IPS-11a (cell line): ENCODE data around the gene CNTN1.
"Not testable (repeated sequence)": the region's sequence is repeated elsewhere in the genome, so short reads cannot be mapped to it uniquely, and the experiment has no call there.

ENCODE experiments used
- H3K4me3 ChIP-seq: one replicate; pipeline ENCODE4 v1.5.1; 2013; ENCODE audit warnings: low read depth, low read length, control low read depth

The CNTN1 gene

DNA sequence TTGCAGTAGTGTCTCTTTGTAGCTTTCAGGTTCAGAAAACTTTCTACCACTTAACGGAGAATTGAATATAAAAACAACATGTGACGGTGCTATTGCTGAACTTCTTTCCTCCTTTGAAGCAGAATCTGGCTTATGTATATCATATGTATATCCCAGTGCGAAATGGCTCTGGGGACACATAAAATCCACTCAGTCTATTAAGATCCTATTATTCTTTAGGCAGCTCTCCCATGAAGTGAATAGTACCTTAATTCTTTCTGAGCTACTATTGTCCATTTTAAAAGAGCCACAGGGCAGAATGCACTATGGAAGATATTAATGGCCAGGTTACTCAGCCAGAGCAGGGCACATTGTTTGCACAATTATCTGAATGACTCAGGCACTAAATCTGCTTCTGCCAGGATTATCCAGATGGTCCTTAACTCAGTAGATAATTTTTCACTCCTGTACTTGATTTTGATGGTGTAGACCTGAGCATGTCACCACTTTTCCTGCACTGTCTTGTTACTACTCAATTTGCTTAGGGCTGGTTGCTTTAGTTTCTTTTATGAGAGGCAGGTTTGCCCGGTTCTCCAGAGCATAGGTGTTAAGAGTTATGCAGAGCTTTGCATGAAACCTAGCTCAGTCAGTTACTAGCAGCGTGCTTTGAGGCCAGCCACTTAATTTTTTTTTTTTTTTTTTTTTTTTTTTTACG is 5.5 kb downstream of the CNTN1 start:
- no peak overlapping the region for H3K4me3 ChIP-seq

DNA sequence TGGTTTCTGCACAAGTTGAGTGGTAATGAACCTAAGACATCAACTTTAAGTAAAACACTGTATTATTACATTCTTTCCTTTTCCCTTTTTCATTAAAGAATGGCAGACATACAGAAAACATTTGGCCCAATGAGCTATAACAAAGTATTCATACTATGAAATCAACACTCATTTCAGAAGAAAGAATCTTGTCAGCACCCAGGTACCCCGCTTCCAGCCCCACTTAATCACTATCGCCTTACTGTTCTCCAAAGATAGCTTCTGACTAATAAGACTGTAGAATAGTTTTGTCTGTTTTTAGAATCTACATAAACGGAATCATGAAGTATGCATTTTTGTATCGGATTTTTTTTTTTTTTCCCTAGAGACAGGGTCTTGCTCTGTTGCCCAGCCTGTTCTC is 9.5 kb downstream of the CNTN1 start:
- no peak overlapping the region for H3K4me3 ChIP-seq

DNA sequence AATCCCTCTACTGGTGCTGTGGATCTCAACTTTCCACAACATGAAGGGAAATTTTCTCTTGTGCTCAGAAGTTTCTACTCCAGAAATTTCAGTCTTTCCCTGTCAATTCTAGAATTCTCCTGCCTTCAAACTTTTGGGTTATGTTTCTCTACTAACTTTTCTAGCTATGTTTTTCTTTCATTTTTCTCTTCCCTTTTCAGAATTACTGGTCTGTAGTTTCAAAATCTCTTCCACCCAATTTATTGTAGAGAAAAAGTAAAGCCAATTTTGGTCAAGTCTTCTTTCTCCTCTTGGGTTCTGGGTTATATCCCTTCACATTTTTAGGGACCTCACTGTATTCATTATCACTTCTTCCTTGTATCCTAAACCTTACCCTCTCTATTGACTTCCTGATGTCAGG is 18.9 kb downstream of the CNTN1 start:
- no peak overlapping the region for H3K4me3 ChIP-seq

DNA sequence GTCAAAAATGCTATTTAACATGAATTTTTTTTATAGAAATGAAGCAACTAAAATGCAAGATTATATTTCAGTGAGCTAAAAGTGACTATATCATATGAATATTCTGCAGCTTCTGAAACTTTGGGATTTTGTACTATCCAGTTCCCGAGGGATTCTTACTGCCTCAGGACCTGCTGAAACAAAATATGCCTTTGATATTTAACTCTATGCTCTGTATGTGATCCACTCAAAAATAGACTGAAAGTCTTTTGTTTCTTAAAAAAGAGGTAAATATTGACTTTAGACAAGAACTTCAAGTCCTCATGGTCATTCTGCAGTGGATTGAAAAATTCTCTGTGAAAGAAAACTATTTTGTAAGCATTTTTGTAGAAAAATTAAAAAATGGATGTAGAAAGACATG is 22.4 kb downstream of the CNTN1 start:
- no peak overlapping the region for H3K4me3 ChIP-seq

DNA sequence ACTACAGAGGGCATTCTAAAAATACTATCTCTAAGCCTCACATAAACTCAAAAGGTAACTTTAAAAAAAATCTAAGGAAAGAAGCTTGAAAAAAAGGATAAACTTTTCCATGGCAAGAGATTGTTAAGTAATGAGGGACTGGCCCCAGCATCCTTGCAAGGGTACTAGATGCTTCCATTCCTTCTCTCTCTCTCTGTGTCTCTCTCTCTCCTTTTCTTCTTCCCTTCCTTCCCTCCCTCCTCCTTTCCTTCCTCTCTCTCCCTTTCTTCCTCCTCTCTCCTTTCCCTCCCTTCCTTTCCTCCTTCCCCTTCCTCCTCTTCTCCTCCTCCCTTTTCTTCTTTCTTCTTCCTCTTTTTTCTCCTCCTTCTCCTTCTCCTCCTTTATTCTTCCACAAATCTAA is 23.8 kb downstream of the CNTN1 start:
- no peak overlapping the region for H3K4me3 ChIP-seq

DNA sequence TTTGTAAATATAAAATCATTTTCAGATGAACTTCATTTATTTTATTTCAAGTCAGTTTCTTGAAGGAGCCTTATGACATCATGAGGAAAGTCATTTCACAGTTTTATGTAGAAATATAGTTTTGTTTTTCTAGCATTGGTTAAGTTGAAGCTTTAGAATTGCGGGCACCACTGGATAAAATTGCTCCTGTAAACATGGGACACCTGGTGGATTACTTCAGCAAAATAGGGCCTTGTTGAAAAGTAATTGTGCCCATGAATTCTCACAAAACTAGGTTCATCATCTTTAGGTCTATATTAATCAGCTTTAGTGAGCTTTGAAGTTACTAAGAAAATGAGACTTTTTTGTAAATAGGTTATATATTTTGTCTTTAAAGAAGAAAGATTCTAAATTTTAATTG is 25.3 kb downstream of the CNTN1 start:
- H3K4me3 ChIP-seq: no peak overlapping the region

DNA sequence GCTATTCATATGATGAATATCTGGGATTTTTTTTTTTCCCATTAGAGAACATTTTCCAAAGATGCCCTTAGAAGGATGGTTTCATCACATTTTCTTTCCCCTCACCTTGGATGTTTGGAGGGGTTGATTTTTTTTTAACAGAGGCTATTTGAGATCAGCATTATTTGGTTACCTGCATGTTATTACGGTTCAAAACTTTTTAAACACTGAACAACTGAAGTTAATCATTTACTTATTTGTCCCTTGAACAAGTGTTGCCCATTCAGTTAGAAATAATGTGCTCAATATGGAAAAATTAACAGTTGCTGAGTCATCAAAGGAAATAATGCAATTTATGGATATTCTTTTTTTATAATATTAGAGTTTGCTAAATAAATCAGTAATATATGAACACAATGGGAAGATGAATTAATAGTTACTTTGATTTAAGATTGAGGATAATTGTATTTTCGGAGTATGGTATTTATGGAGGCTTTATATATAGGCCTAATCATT is 26.7 kb downstream of the CNTN1 start:
- no peak overlapping the region for H3K4me3 ChIP-seq

DNA sequence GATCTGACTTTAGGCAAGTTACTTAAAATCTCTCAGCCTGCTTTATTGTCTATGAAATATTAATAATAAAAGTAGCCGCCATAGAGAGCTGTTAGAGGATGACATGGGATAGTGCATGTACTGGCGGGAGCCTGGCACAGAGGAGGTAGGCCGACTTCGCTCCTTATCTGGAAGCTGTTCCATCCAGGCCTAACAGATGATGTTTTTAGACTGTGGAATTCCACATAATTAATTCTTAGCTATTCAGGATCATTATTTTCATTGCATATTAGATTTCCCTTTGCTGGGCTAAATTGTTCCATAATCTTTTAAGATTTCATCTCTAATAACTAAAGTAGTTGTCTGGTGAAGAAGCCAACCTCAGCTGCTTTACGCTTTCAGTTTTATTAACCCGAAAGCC is 30.8 kb downstream of the CNTN1 start:
- no peak overlapping the region for H3K4me3 ChIP-seq

DNA sequence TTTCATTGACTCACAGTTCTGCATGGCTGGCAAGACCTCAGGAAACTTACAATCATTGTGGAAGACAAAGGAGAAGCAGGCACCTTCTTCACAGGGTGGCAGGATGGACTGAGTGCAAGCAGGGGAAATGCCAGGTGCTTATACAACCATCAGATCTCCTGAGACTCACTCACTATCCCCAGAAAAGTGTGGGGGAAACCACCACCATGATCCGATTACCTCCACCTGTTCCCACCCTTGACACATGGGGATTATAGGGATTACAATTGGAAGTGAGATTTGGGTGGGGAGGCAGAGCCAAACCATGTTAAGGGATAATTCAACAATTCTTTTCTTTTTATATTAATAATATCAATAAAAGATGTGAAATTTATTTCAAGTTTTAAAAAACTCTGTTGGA is 34.1 kb downstream of the CNTN1 start:
- no peak overlapping the region for H3K4me3 ChIP-seq

DNA sequence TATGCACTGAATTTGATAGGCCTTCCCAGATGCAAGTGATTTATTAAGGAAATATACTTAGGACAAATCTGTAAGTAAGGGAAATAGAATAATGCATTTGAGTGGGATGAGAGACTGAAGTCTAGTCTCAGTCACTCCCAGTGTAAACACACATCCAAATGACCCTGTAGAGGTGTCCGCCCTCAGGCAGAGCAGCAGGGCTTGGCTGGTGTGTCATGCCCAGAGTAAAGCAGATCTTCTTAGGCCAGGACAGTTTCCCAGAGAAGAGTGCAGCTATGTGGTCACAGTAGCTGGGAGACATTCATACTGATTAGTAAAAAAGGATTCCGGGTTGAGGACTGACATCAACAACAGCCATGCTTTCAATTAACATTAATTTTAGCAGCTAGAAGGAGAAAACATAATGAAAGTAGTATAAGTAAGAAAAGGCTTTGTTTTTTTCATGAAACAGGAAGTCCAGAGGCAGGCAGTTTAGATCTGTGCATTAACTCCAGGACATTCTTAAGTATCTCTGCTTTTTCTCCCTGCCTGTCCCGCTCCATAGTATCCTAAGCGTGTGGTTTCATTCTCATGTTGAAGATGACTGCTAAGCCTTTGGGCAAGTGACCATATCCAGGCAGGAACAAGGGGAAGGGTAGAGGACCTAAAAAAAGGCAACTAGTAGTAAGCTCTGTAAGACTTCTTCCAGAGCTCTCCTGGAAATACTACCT is 35.7 kb downstream of the CNTN1 start:
- H3K4me3 ChIP-seq: no peak overlapping the region

DNA sequence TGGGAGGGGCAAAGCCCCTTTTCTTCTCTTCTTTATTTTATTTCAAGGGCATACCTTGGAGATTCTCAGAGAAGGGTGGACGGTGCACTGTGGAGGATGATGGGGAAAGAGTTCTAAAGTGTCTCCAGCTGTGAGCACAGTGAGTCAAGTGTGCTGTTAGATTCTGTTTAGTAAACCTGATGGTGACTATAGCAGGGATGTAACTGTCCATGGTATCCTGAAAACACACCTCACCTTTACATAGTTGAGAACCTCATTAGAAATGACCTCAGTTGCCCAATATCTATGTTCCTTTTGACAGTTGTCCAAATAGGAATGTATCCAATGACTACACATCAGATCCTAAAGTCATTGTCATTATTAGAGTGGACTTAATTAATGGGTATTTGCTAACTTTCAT is 38.0 kb downstream of the CNTN1 start:
- H3K4me3 ChIP-seq: no peak overlapping the region

DNA sequence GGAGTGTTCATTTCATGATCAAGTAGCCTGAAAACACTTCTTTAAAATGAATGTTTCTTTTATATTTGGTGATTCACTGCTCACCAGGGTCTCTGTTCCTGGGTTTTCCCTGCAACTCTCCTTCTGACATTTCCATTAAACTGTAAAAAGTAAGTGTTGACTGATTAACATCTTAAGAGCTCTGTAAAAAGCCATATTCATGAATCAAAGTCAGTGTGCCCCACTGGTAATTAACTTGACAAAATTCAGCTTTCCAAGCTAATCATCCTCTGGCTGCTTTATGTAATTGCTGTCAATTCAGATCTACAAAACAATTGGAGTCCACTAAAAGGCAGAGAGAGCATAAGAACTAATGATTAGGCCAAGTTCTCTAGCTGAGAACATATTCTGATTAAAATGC is 41.6 kb downstream of the CNTN1 start:
- no peak overlapping the region for H3K4me3 ChIP-seq

DNA sequence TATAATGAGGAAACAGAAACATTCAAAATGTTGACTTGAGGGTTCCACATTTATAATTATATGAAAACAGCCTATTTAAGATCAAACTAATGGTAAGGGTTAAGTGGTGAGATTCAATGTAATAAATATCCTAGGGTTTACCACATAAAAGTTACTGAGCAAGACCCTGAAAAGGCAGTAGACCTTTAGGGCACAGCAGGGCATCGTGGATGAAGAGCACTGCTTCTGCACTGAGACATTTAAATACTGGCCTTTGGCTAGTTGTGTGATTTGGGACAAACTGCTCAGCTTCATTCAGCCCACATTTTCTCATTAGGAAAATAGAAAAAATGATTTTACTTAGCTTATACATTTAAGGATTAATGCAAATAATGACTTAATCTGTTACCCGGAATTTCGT is 42.0 kb downstream of the CNTN1 start:
- H3K4me3 ChIP-seq: no peak overlapping the region

DNA sequence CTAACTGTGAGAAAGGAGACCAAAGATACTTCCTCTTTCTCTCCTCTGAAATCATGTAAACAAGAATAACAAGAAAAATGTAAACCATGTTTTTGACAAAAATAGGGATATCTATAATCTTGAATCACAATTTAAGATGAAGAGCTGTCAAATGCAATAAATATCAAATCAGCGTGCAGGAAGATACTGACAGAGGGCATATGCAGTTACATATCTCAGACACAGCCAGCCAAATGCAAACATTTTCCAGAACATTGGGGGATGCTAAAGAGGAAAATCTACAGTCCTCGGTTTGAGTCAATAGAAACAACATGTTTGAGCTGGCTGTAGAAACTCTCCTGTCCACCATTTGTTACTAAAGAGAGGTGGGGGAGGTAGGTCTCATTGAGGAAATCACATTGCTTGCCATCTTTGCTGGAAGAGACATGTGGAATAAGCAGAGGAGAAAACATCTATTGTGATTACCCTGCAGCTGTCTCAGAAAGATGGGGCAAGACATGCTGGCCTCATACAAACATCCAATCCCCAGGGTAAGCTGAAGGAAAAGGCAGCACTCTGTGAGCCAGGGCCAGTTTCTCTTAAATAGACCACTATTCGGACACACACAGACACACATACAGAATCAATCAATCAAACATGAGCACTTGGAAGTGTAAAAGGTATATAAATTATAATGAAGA is 43.5 kb downstream of the CNTN1 start:
- H3K4me3 ChIP-seq: no peak overlapping the region

DNA sequence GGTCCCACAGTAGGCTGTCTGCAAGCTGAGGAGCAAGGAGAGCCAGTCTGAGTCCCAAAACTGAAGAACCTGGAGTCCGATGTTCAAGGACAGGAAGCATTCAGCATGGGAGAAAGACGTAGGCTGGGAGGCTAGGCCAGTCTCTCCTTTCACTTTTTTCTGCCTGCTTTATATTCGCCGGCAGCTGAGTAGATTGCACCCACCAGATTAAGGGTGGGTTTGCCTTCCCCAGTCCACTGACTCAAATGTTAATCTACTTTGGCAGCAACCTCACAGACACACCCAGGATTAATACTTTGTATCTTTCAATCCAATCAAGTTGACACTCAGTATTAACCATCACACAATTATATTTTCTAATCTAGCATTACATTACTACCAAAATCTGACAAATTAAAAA is 45.2 kb downstream of the CNTN1 start:
- not testable (repeated sequence) for H3K4me3 ChIP-seq

DNA sequence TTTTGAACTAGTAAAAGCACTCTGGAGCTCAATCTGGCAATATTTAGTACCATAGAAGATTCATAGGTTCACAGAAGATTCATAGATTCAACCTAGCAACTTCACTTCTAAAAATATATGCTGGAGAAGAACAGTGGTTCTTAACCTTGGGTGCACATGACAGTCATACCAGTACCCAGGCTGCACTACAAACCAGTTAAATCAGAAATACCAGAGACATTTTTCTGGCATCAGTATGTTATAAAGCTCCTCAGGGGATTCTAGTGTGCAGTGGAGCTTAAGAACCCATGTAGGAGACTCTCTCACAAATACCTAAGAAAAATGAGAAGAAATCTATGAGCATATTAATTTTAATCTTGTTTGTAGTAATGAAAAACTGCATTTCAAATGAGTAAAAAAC is 46.6 kb downstream of the CNTN1 start:
- no peak overlapping the region for H3K4me3 ChIP-seq

DNA sequence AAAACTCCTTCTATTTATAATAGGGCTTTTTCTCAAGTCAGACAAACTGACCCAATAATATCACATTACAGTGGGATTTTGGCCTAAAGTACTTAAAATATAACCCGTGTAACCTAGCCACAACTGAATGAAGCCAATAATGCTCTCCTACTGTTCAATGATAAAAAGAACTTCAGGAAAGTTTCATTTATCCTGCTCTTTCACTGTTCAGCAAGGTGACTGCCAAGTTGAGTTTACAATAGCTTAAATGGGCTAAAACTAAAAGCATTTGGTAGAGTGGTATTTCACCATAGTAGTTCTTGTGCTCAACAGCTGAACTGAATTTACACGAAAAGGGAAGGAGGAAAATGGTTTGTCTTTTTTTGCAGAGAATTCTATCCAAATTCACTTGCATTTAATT is 49.8 kb downstream of the CNTN1 start:
- H3K4me3 ChIP-seq: no peak overlapping the region

DNA sequence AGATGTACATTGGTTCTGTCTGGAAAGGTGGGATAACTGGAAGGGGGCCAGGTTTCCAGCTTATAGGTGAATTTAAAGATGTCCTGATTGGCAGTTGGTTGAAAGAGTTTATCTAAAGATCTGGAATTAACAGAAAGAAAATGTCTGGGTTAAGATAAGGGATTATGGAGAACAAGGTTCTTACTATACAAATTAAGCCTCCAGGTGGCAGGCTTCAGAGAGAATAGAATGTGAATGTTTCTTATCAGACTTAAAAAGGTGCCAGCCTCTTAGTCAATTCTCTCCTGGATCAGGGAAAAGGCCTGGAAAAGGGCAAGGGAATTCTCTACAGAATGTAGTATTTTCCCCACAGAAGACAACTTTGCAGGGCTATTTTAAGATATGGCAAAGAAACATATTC is 53.1 kb downstream of the CNTN1 start:
- H3K4me3 ChIP-seq: no peak overlapping the region

DNA sequence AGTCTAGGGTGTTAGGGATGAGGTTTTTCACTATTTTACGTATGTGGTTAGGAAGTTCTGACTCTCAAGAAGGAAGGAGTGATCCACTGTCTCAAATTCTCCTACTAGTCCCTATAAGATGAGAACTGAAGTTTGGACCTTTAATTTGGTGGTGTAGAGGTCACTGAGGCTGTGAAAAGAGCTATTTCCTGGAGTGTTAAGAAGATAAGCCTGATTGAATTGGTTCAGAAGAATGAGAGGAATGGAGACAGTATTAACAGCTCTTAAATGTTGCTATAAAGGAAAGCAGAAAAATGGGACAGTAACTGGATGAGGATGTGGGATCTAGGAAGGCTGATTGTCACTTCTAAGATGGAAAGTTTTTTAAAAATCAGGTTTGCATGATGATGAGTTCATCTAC is 57.6 kb downstream of the CNTN1 start:
- H3K4me3 ChIP-seq: no peak overlapping the region

DNA sequence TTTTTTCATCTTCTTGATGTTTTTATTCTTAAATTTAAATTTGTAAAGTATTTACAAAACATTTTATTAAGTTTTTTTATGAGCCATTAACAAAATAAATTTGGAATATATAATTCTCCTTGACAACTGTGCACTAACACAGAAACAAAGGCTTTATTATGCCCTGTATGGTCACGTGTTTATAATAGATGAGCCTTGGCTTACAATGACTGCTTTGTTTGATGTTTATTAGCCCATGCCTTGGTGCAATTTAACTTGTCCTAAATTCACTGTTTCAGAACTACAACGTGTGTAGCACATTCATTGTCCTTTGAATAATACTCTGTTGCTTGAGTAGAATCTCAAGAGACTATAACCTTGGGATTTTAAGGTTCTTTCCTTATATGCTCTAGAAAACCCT is 59.8 kb downstream of the CNTN1 start:
- H3K4me3 ChIP-seq: no peak overlapping the region

DNA sequence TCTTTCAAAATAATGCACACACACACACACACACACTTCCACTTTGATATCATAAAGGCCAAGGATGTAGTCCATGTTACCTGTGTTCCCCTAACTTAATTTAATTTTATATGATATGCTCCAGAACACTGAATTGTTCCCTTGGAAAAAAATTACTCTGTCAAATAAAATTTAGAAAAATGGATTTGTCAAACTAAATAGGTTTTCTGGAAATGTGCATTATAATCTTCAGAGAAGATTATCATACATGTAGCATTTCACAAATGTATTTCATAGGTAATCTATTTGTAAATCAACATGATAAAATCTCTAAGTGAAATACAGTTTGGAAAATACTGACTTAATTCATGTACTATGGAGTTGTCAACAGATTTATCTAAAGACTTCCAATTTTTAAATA is 68.6 kb downstream of the CNTN1 start:
- H3K4me3 ChIP-seq: no peak overlapping the region

DNA sequence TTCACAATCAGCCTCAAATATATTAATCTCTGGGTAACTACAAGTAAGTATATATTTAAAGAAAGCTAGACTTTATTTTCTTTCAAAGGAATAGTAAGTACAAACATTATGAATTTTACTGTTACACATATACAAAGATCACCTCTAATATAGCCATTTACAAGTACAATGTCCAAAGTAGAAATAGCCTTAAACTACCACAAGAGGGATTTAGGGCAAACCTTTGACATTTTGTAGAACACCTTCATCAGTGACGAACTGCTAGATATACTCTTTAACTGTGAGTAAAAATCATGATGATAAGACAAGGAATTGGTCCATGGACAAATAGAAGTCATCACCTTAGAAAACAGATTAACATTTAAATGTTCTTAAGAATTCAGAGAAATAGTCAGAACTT is 69.8 kb downstream of the CNTN1 start:
- H3K4me3 ChIP-seq: no peak overlapping the region
